CD4-positive, alpha-beta T cell treated with Interferon alpha-2 for 1 hour (primary cell): ENCODE measurements around the gene YWHAB.

Experiments used
- DNase-seq, 2 donors: peaks; one replicate each; pipeline ENCODE4 v3.0.0-alpha.2; 2020 to 2022

YWHAB gene

DNA sequence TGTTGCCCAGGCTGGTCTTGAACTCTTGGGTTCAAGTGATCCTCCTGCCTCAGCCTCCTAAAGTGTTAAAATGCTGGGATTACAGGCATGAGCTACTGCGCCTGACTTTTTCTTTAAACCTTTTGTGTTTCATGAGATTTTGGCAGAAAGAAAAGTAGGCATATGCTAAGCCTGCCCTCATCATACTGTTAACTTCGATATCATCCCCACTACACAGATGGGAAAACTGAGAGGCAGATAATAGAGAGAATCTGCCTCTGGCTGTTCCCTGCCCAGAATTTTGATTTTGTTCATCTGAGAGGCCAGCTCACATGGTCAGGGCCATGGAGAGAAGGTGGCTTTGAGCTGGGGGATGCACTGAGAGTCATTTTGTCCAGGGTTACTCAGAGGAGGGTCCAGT, 31.9 kb downstream of the YWHAB start:
- no peak for DNase-seq

DNA sequence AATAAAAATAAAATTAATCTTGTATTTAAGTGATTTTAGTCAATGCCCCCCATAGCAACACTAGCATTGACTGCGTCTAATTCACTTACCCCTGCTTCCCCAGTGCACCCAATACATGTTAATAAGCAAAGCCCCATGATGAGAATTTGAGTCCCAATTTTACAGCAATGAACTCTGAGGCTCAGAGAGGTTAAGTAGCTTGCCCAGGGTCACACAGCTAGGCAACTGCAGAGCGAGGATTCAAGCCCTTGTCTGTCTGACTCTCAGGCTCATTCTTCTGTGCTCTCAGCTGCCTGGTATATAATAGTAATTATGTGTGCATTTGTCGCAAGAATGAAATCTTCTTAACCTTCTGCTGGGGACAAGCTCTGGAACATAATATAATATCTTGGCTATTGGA, 32.8 kb downstream of the YWHAB start:
- no peak for DNase-seq

DNA sequence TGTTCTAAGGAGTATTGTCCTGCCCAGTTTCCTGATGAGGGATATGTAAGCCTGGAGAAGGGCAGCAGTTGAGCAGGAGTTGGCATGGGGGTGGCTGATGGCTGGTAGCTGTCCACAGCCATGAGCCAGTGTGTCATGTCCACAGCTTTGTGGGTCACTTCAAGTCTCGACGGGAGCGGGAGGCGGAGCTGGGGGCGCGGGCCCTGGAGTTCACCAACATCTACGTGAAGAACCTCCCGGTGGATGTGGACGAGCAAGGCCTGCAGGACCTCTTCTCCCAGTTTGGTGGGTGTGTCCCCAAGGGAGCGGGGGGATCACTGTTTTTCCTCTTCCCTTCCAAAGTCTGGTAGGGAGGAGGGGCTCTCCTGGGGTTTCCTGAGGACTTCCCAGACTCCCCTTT, 33.3 kb downstream of the YWHAB start:
- no peak for DNase-seq

DNA sequence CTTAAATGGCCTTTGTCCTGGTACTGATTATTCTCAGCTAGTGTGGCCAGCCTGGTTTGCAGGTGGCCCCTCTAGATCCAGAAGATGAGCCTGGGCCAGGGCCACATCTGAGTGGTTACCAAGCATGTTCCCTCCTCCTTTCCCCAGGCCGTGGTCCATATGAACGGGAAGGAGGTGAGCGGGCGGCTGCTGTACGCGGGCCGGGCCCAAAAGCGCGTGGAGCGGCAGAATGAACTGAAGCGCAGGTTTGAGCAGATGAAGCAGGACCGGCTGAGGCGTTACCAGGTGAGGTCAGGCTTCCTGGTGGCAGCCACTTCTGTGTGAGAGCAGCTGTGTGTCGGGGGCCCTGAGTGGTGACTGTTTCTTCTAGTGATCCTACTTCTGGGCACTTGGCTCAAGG, 35.9 kb downstream of the YWHAB start:
- no peak for DNase-seq

DNA sequence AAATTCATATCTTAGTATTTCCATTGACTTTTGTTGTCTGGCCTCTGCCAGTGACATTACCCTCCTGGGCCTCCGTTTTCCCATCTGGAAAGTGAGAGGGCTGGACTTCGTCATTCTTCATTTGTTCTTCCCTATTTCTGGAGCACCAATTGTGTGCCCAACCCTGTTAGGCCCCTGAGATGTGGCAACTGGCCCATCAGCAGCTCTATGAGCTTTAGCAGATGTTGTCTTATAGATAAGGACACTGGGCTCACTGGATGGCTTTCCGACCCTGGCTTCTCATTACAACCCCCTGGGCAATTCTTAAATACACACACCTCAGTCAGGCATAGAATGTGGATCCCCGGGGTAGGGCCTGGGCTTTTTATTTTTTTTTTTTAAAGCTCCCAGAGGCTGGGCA, 39.0 kb downstream of the YWHAB start:
- no peak for DNase-seq

DNA sequence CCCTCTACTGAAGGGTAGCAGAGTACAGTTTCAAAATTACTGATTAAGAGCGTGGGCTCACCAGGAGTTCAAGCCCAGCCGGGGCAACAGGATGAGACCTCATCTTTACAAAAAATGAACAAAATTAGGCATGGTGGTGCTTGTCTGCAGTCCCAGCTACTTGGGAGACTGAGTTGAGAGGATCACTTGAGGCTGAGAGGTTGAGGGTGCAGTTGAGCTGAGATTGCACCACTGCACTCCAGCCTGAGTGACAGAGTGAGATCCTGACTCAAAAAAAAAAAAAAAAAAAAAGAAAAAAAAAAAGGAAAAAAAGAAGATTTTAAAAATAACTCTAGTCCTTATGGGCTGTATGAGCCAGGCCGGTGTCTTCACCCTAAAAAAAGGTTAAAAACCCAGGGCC, 43.1 kb downstream of the YWHAB start:
- no peak for DNase-seq

DNA sequence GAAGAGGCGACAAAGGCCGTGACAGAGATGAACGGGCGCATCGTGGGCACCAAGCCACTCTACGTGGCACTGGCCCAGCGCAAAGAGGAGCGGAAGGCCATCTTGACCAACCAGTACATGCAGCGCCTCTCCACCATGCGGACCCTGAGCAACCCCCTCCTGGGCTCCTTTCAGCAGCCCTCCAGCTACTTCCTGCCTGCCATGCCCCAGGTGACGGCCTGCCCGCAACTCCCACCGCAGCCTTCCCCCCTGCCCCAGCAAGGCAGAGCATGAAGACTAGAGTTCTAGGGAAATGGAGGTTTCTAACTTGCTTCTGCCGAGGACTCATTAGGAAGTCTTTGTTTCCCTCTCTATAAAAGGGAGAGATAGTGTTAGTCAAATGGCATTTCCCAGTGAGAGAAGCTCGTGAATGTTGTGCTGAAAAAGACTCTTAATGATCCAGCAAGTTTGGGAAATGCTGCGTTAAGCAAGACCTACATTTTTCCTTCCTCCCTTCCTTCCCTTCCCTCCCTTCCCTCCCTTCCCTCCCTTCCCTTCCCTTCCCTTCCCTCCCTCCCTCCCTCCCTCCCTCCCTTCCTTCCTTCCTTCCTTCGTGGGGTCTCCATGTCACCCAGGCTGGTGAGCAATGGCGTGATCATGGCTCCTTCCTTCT, 45.1 kb downstream of the YWHAB start:
- DNase-seq: no peak

DNA sequence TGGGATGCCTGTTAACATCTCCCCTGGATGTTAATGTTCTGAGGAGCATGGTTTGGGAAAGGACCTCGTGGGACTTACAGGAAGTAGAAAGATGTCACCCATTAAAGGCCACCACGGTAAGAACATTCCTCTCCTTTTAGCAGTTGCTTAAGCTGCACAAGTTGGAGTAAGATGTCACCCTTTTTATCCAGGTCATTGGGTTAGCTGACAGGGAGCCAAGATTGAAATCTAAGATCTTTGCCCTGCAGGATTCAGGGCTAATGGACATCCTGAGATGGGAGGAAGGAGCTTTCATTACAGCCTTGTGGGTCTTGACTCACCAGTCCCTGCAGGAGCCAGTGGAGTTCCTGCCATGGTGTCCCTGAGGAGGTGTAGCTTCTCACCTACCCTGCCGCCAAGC, 46.4 kb downstream of the YWHAB start:
- DNase-seq: no peak

DNA sequence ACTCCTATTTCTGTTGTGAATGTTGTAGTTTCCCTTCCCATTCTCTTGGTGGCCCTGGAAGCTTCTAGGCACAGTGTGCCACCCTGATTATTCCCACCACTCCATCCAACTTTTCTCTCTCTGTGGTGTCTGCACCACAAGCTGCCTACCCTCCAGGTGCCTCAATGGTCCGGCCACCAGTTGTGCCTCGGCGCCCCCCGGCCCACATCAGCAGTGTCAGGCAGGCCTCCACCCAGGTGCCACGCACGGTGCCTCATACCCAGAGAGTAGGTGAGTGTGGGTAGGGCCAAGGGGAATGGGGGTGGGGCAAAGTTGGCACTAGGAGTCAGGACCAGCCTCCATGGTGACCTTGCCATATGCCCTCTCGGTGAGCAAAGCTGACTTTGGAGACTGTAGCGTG, 47.4 kb downstream of the YWHAB start:
- no peak for DNase-seq

DNA sequence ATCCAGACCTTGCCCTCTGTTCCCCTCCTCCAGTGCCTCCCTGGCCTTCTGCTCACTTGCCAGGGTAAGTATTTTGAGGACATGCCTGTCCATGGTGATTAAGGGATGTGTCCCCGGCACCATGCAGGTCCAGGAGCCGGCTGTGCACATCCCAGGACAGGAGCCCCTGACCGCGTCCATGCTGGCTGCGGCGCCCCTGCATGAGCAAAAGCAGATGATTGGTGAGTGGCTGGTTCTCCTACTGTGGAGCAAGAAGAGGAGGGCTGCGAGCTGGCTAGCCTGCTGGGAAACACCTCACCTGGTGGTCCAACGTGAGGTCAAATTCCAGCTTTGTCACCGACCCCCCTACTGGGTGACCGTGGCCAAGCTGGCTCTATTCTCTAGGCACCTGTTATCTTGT, 51.0 kb downstream of the YWHAB start:
- no peak for DNase-seq

DNA sequence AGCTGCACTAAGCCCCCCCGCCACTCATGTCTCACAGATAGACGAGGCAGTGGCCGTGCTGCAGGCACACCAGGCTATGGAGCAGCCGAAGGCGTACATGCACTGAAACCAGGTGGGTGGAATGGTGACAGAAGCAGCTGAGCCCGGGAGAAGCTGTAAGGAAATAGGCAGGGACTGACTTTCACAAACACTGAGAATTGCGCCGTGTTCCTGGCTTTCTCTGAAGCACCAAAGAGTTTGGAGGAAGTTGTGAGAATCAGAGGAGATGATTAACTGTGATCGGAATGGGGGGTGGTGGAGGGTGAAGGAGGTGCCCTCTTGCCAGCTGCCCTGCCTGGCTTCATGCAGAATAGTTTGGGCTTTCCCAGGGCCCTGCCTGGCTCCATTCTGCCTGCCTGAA, 53.1 kb downstream of the YWHAB start:
- DNase-seq: no peak

DNA sequence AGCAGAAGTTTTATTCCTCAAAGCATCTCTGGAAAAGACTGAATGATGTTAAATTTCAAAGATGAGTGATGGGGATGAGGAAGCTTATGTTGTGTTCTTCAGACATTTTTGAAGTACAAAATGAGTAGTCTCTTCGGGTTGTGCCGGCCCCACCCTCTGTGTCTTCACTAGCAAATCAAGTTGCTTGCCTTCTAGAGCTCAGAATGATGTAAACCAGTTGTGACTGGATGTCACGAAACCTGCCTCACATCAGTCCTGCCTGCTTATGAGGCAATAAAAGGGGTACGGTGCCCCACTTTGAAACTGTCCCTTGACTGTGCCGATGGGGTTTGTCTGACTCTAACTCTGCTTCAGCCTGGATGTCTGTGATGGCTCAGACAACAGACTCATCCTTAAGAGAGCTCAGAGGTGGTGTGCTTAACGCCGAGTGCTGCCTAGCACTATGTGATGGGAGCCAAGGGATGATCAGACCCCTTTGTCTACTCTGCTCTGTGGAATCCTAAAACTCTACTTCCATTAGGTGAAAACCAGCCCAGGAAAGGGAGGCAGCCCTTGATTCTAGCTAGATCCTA, 55.7 kb downstream of the YWHAB start:
- DNase-seq: no peak

DNA sequence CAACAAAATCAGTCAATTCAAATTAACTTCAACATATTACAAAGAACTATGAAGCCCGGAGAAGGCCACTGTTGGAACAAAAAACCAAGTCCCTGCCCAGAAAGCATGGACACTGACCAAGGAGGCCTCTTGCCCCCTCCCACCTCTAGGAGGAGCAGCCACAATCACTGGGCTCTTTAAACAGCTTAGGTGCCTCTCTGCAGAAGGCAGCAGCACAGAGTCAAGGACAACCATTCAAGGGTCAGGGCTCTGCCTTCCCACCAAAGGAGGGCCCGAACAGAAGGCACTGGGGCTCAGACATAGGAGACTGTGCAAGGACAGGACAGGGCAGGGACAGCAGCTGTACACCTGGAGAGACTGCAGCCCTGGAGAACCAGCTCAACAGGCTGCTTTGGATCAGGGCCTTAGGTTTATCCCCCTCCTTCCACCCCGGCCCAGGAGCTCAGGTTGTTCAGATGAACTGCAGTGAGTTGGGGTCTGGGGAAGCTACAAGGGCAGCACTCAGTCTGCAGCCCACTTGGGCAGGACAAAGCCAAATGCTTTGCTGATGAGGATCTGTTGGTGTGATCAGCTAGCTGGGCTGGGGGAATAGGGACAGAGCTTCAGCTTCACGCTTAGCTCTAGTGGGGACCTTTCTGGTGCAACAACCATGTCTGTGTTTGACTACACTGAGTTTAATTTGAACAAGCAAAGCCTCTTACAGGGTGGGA, 56.9 kb downstream of the YWHAB start:
- DNase-seq: no peak

DNA sequence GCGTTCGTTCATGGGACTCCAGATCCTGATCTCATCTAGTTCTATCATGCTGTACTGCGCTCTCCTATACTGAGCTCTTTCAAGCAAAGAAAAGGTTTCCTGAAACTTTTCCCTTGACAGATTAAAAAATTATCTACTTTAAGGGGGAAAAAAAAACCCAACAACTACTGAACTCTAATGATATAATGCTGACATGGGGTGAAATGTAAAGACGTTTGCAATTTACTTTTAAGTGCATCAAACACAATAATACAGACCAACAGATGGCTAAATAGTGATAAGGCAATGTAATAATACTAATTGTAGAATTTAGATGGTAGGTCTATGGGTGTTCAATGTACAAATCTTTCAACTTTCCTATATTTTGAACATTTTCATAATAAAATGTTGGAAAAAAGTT, 58.3 kb downstream of the YWHAB start:
- no peak for DNase-seq

DNA sequence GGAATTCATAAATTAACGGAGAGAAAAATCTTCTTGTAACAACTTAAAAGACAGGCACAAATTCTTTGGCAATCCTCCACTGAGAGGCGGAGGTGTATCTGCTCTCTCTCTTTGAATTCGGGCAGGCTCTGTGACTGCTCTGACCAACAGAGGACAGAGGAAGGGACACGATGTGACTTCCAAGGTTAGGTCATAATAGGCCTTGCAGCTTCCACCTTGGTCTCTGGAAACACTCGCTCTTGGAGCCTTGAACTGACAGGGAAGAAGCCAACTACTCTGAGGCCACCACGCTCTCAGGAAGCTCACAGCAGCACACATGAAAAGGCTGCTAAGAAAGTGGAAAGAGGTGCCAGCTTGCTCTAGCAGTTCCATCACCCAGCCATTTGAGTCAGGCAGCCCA, 59.8 kb downstream of the YWHAB start:
- no peak for DNase-seq

DNA sequence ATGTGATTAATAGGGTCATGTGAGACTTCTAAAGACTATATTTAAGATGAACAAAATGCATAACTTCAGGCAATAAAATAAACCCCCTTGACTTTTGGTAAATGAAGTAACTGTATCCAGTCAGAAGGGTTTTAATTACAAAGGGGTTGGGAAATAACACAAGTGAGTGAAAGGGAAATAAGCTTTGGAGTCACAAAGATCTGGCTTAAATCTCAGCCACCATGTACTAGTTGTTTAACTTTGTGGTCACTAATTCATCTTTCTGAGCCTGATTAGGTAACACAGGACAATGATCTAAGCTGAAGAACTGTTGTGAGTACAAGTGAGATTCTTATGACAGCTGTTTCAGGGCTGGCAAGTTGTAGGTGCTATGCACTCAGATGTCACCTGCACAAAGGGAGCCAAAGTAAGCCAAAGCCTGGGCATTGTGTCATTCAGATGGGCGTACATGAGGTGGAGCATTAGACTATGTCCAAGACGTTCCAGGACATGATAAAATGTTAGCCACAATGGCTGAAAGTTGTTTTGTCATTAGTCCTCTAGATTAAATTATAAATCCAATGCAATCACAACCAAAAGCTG, 60.9 kb downstream of the YWHAB start:
- DNase-seq: no peak

DNA sequence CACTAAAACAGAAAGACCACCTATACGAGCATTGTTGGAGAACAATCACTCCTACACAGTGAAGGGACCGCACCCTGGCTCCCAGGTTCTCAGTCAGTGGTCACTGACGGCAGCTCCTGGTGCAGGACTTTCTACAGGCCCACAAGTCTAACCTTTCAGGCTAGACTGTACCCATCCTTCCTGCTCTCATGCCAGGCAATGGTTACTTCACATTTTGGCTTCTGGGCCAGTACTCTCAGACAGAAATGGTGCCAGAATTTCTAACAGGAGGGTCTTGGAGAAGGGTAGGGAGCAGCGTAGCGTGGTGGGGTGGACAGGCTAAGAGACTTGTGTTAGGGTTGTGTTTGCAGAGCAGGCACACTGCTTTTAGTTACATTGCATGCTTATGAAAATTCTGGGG, 62.6 kb downstream of the YWHAB start:
- no peak for DNase-seq

DNA sequence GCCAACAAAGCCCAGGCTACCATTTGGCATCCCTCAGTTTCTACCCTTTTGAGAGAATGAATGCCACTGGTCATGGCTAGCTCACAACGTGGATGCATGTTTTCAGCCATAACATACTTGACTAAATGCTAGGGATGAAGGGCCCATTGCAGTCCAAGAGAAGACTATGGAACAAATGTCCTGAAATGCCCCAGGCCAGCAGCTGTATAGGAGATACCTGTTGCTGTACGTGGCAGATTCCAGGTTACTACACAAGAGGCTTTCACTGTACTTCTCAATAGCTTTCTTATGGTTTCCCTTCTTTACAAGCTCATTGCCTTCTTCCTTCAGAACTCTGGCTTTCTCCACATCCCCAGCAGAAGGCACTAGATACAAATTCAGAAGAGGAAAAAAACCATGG, 63.0 kb downstream of the YWHAB start:
- DNase-seq: no peak

DNA sequence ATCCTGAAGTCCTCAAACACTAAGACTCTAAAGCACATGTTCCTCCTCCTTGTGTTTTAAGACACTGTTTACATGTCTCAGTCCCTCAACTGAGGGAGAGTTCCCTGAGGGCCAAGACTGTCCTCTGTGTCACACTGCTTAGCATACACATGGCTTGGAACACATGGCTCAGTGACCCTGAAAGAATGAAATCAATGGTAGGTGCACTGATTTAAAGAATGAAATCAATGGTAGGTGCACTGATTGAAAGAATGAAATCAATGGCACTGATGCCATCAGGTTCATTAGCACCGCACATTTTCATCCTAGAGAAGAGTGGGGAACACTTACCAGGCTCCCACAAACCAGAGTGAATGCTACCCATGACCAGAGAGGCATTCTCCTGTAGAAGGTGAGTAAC, 64.9 kb downstream of the YWHAB start:
- no peak for DNase-seq

DNA sequence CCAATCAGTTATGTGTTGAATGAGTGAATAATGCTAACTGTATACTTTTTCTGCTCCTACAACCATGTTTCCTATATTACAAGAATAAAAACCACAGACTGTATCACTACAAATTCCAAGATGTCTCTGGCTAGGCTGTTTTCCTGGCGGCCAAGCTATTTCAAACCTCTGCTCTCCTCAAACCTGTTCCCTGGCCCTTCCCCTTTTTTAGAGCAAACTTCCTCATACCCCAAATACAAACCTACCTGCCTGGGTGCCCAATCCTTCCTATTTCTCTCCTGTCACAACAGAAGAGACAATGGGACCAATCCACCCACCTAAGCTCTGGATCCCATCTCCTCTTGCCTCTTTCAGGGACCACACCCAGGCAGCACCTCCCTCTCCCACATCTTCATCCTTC, 67.2 kb downstream of the YWHAB start:
- no peak for DNase-seq

DNA sequence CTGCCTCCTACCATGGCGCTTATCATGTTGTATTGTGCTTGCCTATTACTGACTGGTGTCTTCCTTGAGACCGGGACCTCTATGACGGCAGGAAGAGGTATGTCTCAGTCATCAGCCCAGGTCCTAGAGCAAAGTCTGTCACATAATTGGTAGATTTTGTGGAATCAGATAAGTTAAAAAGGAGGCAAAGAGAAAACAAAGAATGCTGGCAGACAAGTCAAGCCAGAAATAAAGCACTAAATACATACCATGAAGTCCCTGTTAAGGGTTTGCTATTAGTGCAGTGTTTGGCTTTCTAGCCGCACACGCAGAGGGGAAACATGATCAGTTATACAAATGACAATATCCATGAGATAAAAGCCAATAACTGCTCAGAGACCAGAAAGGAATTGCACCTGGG, 68.7 kb downstream of the YWHAB start:
- no peak for DNase-seq

DNA sequence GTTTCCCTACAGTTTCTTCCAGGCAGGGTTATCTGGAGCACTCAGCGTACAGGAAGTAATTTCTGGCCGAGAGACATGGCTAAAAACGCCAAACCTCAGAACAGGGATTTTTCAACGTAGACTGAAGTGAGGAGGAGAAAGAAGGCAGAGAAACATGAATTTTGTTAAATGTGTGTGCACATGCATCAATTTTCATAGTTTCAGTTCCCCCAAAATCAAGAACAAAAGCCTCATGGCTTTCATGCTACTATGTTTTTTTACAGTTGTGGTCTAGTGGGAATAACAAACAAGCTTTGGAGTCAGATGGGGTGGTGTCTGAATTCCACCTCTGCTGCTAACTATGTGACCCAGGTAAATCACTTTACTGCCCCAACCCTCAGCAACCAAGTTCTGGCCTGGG, 69.8 kb downstream of the YWHAB start:
- DNase-seq: no peak

DNA sequence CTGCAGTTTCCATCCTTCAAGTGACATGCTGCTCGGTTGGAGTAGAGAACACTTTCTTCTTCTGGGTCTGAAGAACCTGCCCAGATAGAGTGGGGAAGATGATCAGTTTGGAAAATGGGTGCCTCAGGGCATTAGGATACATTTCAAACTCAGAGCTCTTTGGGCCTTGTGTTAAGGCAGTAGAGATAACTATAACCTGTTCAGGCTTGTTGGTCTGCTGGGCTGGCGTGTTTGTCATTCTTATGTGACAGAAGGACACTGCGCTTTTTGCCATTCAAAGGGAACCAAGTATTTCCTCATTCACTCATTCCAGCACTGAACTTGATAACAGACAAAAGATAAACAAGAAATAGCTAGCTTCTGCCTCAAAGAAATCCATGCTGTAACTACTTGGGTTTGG, 70.9 kb downstream of the YWHAB start:
- no peak for DNase-seq
